Activated CD8-positive, alpha-beta memory T cell treated with anti-CD3 and anti-CD28 coated beads for 24 hours (primary cell): Measurements from ENCODE around the gene GIT2.

Experiments used
- DNase-seq: peaks from one replicate; pipeline ENCODE4 v3.0.0-alpha.2; 2020

Gene GIT2

GRCh38 chr12:109972821-109973220, 23.3 kb downstream of the GIT2 start:
- DNase-seq: no peak

GRCh38 chr12:109968801-109969200, 27.4 kb downstream of the GIT2 start:
- DNase-seq: no peak

- DNase-seq: no peak
Measured at GRCh38 chr12:109968032-109968420, 28.1 kb downstream of the GIT2 start.

- DNase-seq: no peak
Measured at GRCh38 chr12:109967383-109968031, 28.7 kb downstream of the GIT2 start.

DNA sequence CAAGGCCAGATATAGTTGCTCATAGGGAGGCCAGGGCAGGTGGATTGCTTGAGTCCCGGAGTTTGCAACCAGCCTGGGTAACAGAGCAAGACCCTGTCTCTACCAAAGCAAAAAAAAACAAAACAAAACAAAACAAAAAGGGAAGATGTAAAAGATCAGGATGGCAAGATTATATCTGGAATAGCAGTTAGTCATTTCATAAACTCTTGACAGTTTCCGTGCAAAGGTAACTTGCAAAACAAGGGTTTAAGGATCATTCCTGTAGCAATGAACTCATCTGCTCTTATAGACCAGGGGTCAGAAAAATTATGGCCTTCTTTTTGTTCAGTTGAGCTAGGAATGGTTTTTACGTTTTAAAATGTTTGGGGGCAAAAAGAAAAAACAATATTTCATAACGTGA, 29.6 kb downstream of the GIT2 start:
- no peak for DNase-seq

DNA sequence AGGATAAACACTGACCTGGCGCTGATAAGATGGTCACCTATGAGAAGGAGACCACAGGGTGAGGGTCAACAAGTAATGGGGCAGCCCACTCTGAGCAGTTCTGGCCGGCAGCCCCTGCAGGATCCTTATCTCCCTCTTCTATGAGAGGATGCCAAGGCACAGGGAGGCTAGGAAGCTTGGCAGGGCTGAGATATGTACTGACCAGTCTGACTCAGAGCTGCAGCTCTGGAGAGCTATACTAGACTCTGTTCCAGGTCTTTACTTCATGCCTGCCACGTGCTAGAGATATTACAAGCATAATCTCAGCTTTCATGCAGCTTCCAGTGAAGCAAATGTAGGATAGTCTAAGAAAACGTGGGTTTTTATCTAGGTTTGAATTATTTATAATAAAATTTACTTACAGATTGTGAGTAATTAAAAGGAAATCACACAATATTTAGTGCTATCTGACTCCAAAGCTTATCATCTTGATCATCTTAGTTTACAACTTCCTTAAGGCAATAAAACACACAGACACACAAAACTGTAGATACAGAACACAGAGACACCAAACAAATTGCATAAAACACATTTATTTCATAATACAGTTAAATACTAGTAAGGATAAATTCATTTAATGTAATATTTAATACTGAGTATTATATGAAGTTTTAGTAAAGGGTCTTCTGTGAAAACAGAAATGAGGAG, 32.3 kb downstream of the GIT2 start:
- DNase-seq: no peak

GRCh38 chr12:109963330-109963729, 32.8 kb downstream of the GIT2 start:
- no peak for DNase-seq

DNA sequence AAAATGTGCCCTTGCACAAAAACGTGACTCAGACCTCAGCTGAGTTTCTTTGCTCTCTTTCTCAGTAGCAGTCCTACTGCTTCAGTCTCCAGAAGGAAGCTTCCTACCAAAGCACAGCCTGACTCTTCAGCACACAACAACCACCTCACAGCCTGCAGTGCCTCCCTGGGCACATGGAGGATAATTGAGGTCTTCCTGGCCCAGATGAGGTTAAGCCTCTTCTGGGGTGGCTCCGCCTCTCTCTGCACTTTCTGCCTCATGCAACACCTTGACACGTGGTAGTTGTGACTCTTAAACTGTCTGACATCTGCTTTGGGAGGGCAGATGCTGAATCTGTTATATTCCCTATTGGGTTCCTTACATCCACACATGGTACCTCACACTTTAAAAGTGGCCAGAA, 33.8 kb downstream of the GIT2 start:
- DNase-seq: no peak

DNA sequence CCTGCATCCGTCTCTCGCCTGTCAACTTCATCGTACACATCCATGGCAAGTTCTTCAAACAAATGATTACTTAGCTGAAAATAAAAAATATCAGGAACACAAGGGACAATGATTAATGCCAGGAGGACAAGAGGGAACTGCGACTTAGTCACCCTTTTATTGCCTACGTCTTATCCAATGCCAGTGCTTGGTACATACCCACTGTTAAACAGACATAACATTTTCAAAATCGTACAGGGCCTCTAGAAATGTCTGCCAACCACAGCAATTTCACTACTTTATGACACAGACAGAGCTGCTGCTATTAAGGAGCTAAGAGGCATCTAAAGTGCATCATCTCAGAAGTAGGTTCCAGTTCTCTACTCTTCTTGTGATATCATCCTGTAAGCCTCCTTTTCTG, 34.6 kb downstream of the GIT2 start:
- DNase-seq: no peak

DNA sequence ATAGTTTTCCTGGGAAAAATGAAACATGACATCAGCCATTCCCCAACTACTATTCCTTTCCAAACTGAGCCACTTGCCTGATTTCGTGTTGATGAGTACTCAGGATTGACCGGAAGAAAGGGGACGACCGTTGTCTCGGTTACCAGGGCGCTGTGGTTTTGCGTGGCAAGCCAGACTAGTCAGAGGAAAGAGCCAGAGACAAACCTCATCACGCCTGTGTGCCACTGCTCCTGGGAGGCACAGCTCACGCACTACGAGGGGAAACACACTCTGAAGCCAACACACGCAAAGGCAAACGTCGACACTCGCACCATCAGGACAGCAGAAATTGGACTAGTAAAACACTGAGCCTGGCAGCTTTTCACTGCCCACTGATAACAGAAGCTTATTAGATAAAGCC, 35.0 kb downstream of the GIT2 start:
- no peak for DNase-seq

- no peak for DNase-seq
Measured at GRCh38 chr12:109959411-109960093, 36.6 kb downstream of the GIT2 start.

DNA sequence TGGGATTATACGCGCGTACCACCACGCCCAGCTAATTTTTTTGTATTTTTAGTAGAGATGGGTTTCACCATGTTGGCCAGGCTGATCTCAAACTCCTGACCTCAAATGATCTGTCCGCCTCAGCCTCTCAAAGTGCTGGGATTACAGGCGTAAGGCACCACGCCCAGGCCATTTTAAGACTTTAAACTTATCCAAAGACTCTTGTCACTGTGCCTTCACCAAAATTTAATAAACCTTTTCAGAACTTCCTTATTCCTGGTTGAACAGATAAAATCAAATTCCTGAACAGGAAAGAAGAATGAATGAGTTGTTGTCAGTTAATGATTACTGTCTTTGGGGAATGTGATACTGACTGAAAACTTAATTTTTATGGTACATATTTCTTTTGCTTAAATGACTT, 37.8 kb downstream of the GIT2 start:
- no peak for DNase-seq

DNA sequence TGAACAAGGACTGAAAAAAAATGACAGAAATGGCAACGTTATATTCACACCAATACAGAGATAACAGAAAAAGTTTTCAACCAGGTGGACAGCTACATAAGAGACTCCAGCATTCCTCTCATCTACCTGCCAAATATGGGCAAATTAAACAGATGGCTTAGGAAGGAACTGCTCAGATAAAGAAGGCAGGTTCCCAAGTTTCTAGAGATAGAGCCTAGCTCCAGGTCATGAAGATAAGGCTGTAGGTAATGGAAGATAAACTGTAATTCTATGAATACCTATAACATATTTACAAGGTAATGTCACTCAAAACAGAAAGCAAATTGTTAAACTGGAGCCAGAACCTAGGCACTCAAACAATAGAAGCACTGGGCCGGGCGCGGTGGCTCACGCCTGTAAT, 42.5 kb downstream of the GIT2 start:
- DNase-seq: no peak

DNA sequence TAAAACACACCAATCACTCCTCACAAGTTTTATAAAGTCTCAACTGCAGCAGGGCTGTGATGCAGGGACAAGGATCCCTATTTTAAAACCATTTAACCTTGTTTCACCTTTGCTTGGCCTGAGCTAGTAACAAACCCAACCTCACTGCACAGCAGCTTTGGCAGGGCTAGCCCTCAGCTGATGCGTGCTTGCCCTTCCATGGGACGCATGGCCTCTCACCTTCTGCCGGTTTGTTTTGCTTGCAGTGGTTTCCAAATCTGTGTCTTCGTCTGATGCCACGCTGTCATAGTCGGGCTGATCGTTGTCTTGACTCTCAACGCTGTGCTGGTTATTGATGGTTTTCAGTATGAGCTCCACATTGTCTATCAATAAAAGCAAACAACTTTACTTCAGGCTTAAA, 43.3 kb downstream of the GIT2 start:
- no peak for DNase-seq

- no peak for DNase-seq
Measured at GRCh38 chr12:109952160-109952858, 43.9 kb downstream of the GIT2 start.

GRCh38 chr12:109951751-109952150, 44.4 kb downstream of the GIT2 start:
- DNase-seq: no peak

- no peak for DNase-seq
Measured at GRCh38 chr12:109951136-109951535, 45.0 kb downstream of the GIT2 start.

- DNase-seq: no peak
Measured at GRCh38 chr12:109950625-109951024, 45.5 kb downstream of the GIT2 start.

DNA sequence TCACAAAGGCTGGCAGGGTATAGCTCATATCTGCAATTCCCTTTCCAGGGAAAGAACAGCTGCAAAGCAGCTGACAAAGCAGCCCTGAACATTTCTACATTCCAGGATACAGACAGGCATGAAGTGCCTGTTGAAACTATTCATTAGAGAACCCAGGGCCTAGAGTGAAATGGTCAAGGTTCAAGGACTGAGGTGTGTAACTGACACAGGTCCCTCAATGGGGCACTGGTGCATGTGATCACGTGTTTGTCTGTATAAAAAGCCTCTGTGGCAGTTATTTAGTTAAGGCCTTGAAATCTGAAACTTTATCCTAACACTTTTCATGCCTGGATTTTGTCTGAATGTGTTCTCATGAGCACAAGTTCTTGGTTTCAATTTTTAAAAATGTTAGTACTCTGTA, 47.1 kb downstream of the GIT2 start:
- DNase-seq: no peak

- no peak for DNase-seq
Measured at GRCh38 chr12:109948368-109948767, 47.8 kb downstream of the GIT2 start.

- DNase-seq: no peak
Measured at GRCh38 chr12:109947521-109947920, 48.6 kb downstream of the GIT2 start.

GRCh38 chr12:109946913-109947312, 49.3 kb downstream of the GIT2 start:
- DNase-seq: no peak

GRCh38 chr12:109946505-109946904, 49.7 kb downstream of the GIT2 start:
- no peak for DNase-seq
